ENCODE measurements around the gene SYNDIG1.

SYNDIG1 gene

DNA sequence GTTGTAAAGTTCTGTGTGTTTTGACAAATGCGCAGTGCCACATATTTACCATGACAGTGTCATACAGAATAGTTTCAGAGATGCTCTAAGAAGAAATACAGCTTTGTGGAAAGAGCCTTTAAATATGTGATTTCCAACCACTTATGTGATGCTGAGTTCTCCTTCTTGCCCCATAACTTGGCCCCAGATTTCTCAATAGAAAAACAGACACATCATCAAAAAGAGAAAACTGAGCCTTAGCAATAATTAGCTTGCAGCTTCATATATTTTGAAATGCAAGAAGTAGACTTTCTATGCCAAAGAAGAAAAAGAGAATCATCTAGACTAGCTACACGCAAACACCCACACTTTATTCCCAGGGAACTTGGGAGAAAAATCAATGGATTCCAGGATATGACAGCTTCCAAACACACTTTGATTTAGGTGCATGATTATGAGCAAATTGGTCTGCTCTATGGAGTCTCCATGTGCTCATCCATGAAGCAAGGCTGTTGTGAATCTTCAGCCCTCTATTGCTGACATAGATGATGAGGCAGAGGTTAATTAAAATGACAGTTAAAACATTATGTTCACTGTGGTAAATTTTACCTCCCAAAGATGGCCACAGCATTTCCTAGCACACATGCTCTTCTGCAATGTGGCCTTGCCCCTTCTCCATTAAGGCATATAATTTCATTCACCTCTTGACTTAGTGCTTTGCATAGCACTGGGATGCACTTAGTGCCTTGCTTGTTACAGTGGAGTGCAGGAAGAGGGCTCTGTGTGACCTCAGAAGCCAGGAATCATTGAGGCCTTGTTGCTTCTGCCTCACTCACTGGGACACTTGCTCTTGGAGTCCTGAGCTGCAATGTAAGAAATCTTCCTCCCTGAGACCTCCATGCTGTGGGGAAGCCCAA lies 174.6 kb downstream of the SYNDIG1 start:
- no peaks in the 10 kb centered on the region for H3K36me3 ChIP-seq (ENCODE audit: control insufficient read depth, insufficient read depth, low read length)
- no peak overlapping the region for H3K9ac ChIP-seq (ENCODE audit: low read depth, low read length)
- no peaks in the 10 kb centered on the region for H3K27me3 ChIP-seq (ENCODE audit: control insufficient read depth, insufficient read depth, low read length)
- no peak overlapping the region for H3K4me3 ChIP-seq (ENCODE audit: low read depth, low read length)
- no peaks in the 10 kb centered on the region for H3K4me1 ChIP-seq (ENCODE audit: control insufficient read depth, insufficient read depth, low read length)
- no peak overlapping the region for H3K27ac ChIP-seq (ENCODE audit: low read depth, low read length)
- H3K9me3 ChIP-seq (ENCODE audit: control insufficient read depth, insufficient read depth, low read length): no peaks in the 10 kb centered on the region

GRCh38 chr20:24646321-24646720 lies 176.9 kb downstream of the SYNDIG1 start:
- H3K36me3 ChIP-seq (ENCODE audit: control insufficient read depth, insufficient read depth, low read length): no peaks in the 10 kb centered on the region
- H3K4me1 ChIP-seq (ENCODE audit: control insufficient read depth, insufficient read depth, low read length): no peaks in the 10 kb centered on the region
- H3K27ac ChIP-seq (ENCODE audit: low read depth, low read length): no peak overlapping the region

GRCh38 chr20:24647713-24648112 lies 178.3 kb downstream of the SYNDIG1 start:
- Histone ChIP-seq H3K36me3 (ENCODE audit: control insufficient read depth, insufficient read depth, low read length) (no peaks in the 10 kb centered on the region), H3K4me1 (ENCODE audit: control insufficient read depth, insufficient read depth, low read length) (no peaks in the 10 kb centered on the region), H3K9me3 (ENCODE audit: control insufficient read depth, insufficient read depth, low read length) (no peaks in the 10 kb centered on the region), H3K4me3 (ENCODE audit: low read depth, low read length) (no peak overlapping the region), H3K27me3 (ENCODE audit: control insufficient read depth, insufficient read depth, low read length) (no peaks in the 10 kb centered on the region), H3K27ac (ENCODE audit: low read depth, low read length) (no peak overlapping the region), H3K9ac (ENCODE audit: low read depth, low read length) (no peak overlapping the region)

More at GRCh38 chr20:24646321-24646720, 176.9 kb downstream of the SYNDIG1 start:
- no peaks in the 10 kb centered on the region for H3K27me3 ChIP-seq (ENCODE audit: control insufficient read depth, insufficient read depth, low read length)
- H3K9ac ChIP-seq (ENCODE audit: low read depth, low read length): no peak overlapping the region
- H3K9me3 ChIP-seq (ENCODE audit: control insufficient read depth, insufficient read depth, low read length): no peaks in the 10 kb centered on the region
- H3K4me3 ChIP-seq (ENCODE audit: low read depth, low read length): no peak overlapping the region

GRCh38 chr20:24648481-24648880 lies 179.1 kb downstream of the SYNDIG1 start:
- H3K9ac ChIP-seq (ENCODE audit: low read depth, low read length): no peak overlapping the region
- no peak overlapping the region for H3K27ac ChIP-seq (ENCODE audit: low read depth, low read length)
- no peaks in the 10 kb centered on the region for H3K9me3 ChIP-seq (ENCODE audit: control insufficient read depth, insufficient read depth, low read length)

DNA sequence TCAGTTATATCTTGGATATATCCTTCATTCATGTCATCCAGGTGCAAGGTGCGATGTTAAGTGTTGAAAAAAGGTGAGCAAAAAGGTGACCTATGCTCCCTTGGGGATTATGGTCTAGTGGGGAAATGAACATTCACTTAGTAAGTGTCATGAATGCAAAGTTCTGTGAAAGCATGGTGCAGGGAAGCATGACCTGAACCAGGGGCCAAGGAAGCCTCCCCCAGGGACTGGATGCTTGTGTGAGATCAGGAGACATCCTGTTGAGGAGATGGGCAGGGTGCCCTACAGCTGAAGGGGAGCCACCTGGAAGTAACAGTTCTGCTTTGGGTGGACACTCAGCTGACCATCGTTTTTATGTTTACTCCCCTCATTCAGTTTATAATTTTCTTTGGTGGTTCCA lies 179.5 kb downstream of the SYNDIG1 start:
- H3K27me3 ChIP-seq (ENCODE audit: control insufficient read depth, insufficient read depth, low read length): no peaks in the 10 kb centered on the region
- H3K4me1 ChIP-seq (ENCODE audit: control insufficient read depth, insufficient read depth, low read length): no peaks in the 10 kb centered on the region
- H3K9me3 ChIP-seq (ENCODE audit: control insufficient read depth, insufficient read depth, low read length): no peaks in the 10 kb centered on the region
- no peak overlapping the region for H3K4me3 ChIP-seq (ENCODE audit: low read depth, low read length)
- H3K27ac ChIP-seq (ENCODE audit: low read depth, low read length): no peak overlapping the region
- no peaks in the 10 kb centered on the region for H3K36me3 ChIP-seq (ENCODE audit: control insufficient read depth, insufficient read depth, low read length)
- H3K9ac ChIP-seq (ENCODE audit: low read depth, low read length): no peak overlapping the region

More at GRCh38 chr20:24648481-24648880, 179.1 kb downstream of the SYNDIG1 start:
- Histone ChIP-seq H3K4me3 (ENCODE audit: low read depth, low read length) (no peak overlapping the region), H3K36me3 (ENCODE audit: control insufficient read depth, insufficient read depth, low read length) (no peaks in the 10 kb centered on the region), H3K4me1 (ENCODE audit: control insufficient read depth, insufficient read depth, low read length) (no peaks in the 10 kb centered on the region), H3K27me3 (ENCODE audit: control insufficient read depth, insufficient read depth, low read length) (no peaks in the 10 kb centered on the region)

DNA sequence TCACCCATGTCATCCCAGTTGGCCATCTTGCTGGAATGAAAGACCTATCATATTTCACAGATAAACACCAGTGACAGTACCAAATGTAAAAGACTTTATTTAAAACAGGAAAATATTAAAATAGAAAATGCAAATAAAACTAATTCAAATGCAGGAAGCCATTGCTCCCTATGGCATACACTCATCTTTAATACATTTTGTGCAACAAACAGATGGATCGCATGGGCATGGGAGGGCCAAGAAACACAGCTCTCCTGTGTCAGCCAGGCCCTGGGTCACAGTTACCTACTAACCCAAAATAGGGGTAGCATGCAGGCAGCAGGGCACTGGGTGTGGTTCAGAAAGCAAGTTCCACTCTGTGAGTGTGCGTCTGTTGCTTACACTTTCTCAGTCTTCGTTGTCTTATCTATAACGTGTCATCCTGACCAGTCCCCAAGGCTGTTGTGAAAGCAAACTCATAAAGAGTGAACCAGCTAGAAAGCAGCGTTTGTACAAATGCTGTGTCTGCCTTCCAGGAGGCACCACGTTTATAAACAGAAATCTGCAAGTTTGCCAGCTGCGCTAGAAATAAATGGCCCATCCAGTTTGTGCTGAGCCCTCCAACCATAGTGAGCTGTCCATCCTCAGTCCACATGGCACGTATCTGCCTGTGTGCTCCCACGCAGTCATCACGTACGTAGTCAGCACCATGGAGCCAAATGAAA lies 180.5 kb downstream of the SYNDIG1 start:
- Histone ChIP-seq H3K9ac (ENCODE audit: low read depth, low read length) (no peak overlapping the region), H3K36me3 (ENCODE audit: control insufficient read depth, insufficient read depth, low read length) (no peaks in the 10 kb centered on the region), H3K4me3 (ENCODE audit: low read depth, low read length) (no peak overlapping the region), H3K9me3 (ENCODE audit: control insufficient read depth, insufficient read depth, low read length) (no peaks in the 10 kb centered on the region), H3K27me3 (ENCODE audit: control insufficient read depth, insufficient read depth, low read length) (no peaks in the 10 kb centered on the region), H3K27ac (ENCODE audit: low read depth, low read length) (no peak overlapping the region), H3K4me1 (ENCODE audit: control insufficient read depth, insufficient read depth, low read length) (no peaks in the 10 kb centered on the region)

DNA sequence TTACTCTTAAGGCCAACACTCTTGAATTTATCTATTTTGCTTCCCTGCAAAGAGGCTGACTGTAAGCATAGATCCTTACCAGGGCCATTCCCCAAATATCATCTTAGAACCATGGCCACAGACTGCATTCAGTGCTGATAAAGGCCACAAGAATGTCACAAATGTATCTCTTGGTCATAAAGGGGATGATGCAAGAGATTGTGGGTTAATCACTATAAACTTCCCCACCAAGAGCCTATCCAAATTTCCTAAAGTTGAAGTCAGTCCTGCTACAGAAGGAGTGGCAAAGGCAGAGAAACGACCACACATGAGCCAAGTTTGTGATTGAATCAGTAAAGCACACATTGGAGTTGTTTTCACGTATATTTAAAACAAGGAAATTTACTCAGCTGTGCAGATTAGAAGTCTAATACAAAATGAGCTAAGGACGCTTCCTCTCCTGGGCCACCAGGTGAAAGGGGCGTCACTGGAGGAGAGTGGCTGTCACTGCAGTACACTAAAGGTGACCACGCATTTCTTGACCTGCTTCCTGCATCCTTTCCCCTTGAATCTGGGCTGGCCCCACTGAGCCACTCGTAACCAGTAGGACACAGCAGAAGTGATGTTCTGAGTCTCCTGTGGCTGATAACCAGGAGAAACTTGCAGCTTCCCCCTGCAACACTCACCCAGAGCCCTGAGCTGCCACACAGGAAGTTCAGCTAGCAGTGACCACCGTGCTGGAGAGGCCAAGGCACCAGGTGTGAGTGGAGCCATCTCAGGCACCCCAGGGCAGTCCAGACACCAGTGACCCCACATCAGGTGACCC lies 181.9 kb downstream of the SYNDIG1 start:
- Histone ChIP-seq H3K4me3 (ENCODE audit: low read depth, low read length) (no peak overlapping the region), H3K9ac (ENCODE audit: low read depth, low read length) (no peak overlapping the region), H3K27ac (ENCODE audit: low read depth, low read length) (no peak overlapping the region), H3K4me1 (ENCODE audit: control insufficient read depth, insufficient read depth, low read length) (no peaks in the 10 kb centered on the region), H3K9me3 (ENCODE audit: control insufficient read depth, insufficient read depth, low read length) (no peaks in the 10 kb centered on the region), H3K36me3 (ENCODE audit: control insufficient read depth, insufficient read depth, low read length) (no peaks in the 10 kb centered on the region), H3K27me3 (ENCODE audit: control insufficient read depth, insufficient read depth, low read length) (no peaks in the 10 kb centered on the region)

GRCh38 chr20:24651976-24652345 lies 182.5 kb downstream of the SYNDIG1 start:
- H3K27me3 ChIP-seq (ENCODE audit: control insufficient read depth, insufficient read depth, low read length): no peaks in the 10 kb centered on the region
- no peak overlapping the region for H3K4me3 ChIP-seq (ENCODE audit: low read depth, low read length)
- no peak overlapping the region for H3K9ac ChIP-seq (ENCODE audit: low read depth, low read length)
- H3K4me1 ChIP-seq (ENCODE audit: control insufficient read depth, insufficient read depth, low read length): no peaks in the 10 kb centered on the region
- H3K36me3 ChIP-seq (ENCODE audit: control insufficient read depth, insufficient read depth, low read length): no peaks in the 10 kb centered on the region
- no peak overlapping the region for H3K27ac ChIP-seq (ENCODE audit: low read depth, low read length)
- no peaks in the 10 kb centered on the region for H3K9me3 ChIP-seq (ENCODE audit: control insufficient read depth, insufficient read depth, low read length)

GRCh38 chr20:24653306-24653705 lies 183.9 kb downstream of the SYNDIG1 start:
- Histone ChIP-seq H3K9me3 (ENCODE audit: control insufficient read depth, insufficient read depth, low read length) (no peaks in the 10 kb centered on the region), H3K27me3 (ENCODE audit: control insufficient read depth, insufficient read depth, low read length) (no peaks in the 10 kb centered on the region), H3K4me1 (ENCODE audit: control insufficient read depth, insufficient read depth, low read length) (no peaks in the 10 kb centered on the region), H3K36me3 (ENCODE audit: control insufficient read depth, insufficient read depth, low read length) (no peaks in the 10 kb centered on the region), H3K27ac (ENCODE audit: low read depth, low read length) (no peak overlapping the region), H3K4me3 (ENCODE audit: low read depth, low read length) (no peak overlapping the region), H3K9ac (ENCODE audit: low read depth, low read length) (no peak overlapping the region)

DNA sequence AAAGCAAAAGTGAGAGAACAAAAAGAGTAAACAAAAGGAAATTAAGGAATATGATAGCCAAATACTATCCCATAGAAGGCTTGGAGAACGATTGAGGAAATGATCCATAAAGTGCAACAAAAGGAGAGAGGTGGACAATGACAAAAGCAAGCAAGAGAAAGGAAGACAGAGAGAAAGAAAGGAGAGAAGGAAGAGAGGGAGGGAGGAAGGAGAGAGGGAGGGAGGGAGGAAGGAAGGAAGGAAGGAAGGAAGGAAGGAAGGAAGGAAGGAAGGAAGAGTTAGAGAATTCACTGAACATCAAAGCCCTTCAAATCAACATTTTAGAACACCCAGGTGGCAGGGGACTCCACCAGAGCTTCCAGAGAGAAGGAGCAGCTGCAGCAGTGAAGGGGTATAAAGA lies 185.0 kb downstream of the SYNDIG1 start:
- no peaks in the 10 kb centered on the region for H3K27me3 ChIP-seq (ENCODE audit: control insufficient read depth, insufficient read depth, low read length)
- no peaks in the 10 kb centered on the region for H3K36me3 ChIP-seq (ENCODE audit: control insufficient read depth, insufficient read depth, low read length)
- H3K4me3 ChIP-seq (ENCODE audit: low read depth, low read length): no peak overlapping the region
- H3K27ac ChIP-seq (ENCODE audit: low read depth, low read length): no peak overlapping the region
- no peaks in the 10 kb centered on the region for H3K9me3 ChIP-seq (ENCODE audit: control insufficient read depth, insufficient read depth, low read length)
- no peaks in the 10 kb centered on the region for H3K4me1 ChIP-seq (ENCODE audit: control insufficient read depth, insufficient read depth, low read length)
- H3K9ac ChIP-seq (ENCODE audit: low read depth, low read length): no peak overlapping the region
